Ovary (tissue), 9 donors: ENCODE results near the gene SLC6A9. TPM values are rescaled to one million over a fixed set of nuclear protein-coding genes. Genes with fewer than 3 reads are reported as not detected.

Source experiments
- DNase-seq, 5 donors: peaks; one replicate each; pipeline ENCODE4 v3.0.0-alpha.2; 2019 to 2020
- H3K27ac ChIP-seq, 2 donors: fragments of 200-600 bp; one replicate each; pipeline versions ENCODE4 v1.5.1 to v1.8.0; 2019 to 2022
- H3K27me3 ChIP-seq: fragments of 200-600 bp; one replicate; pipeline ENCODE4 v1.8.0; 2022
- H3K36me3 ChIP-seq: fragments of 200-600 bp; sonication (generic); one replicate; pipeline ENCODE4 v1.5.1; 2019
- H3K4me1 ChIP-seq: one replicate; pipeline ENCODE4 v1.8.1; 2013; ENCODE audit warnings: mild to moderate bottlenecking, moderate library complexity; ENCODE audit not compliant: insufficient read depth
- H3K4me3 ChIP-seq: fragments of 200-600 bp; sonication (generic); one replicate; pipeline ENCODE4 v1.5.1; 2017
- H3K9me3 ChIP-seq, 2 donors: fragments of 200-600 bp in 1 of 2; sonication (generic) in 1 of 2; one replicate each; pipeline versions ENCODE4 v1.5.1 to v1.8.1; 2013 to 2019; ENCODE audit warnings: mild to moderate bottlenecking in 1 of 2, moderate library complexity in 1 of 2
- EP300 ChIP-seq: sonication (generic); formaldehyde crosslinking; IDR thresholded peaks from one replicate; pipeline ENCODE4 v1.6.1; 2017; ENCODE audit warnings: antibody characterized with exemption
- POLR2A ChIP-seq: fragments of 450-650 bp; IDR thresholded peaks from one replicate; pipeline ENCODE4 v1.6.1; 2017; ENCODE audit warnings: antibody characterized with exemption, mild to moderate bottlenecking, moderate library complexity
- WGBS, 3 donors: extraction: QIAGEN DNeasy Blood & Tissue Kit in 1 of 3; methylation state at CpG; one replicate each; pipeline versions ENCODE4 v1.1.5 to v1.1.7; 2013 to 2017; 5-methylcytosine and 5-hydroxymethylcytosine counted together
- intact Hi-C, 4 donors: fragments of 100-400 bp; cut with DNase I; formaldehyde crosslinking; loops; one replicate each; pipeline versions ENCODE4 v1.11.0 to v1.15.1; 2022 to 2023
- polyA plus RNA-seq, 2 donors: library from polyadenylated mRNA; stranded (reverse); fragments of 200-250 nt in 1 of 2; fragments of 350-450 nt in 1 of 2; fragmentation: Illumina TruSeq in 1 of 2; extraction: RNeasy Lipid Tissue Mini Kit (QIAGEN cat#74804) in 1 of 2; gene quantifications; one replicate each; pipeline ENCODE4 v1.2.3, GENCODE V29; 2013 to 2014
- total RNA-seq, 7 donors: library from RNA; depleted of rRNA in 2 of 7; stranded (reverse); fragments of >200 nt in 2 of 7; fragmentation: NEBNext Ultra II Directional in 3 of 7; extraction: Animal tissue kit (Norgen Biotek cat#: 25700) in 3 of 7; gene quantifications; one replicate each; pipeline versions ENCODE4 v1.1.0 to v1.2.4, GENCODE V29; 2016 to 2023
- TF ChIP-seq, protein P1 (sequence below), 3 donors: fragments of 450-650 bp in 2 of 3; fragments of 200-600 bp in 1 of 3; IDR thresholded peaks; one replicate each; pipeline versions ENCODE4 v1.5.1 to v1.8.0; 2016 to 2022; ENCODE audit warnings: antibody characterized with exemption in 3 of 3, mild to moderate bottlenecking in 1 of 3
- donor health status: DM: no; HTN: no; CAD: no; lungs with moderate emphysema.
- donor health status: DM: no; HTN: no; CAD: no.
- donor health status: Bipolar disorder and iron deficiency.
- donor health status: DM: yes; HTN: yes; CAD: no.
- donor health status: DM: no; HTN: no; CAD: no.
- donor health status: DM: yes; HTN: yes; CAD: no.

Gene SLC6A9
- total and polyA plus RNA-seq, 9 donors, result 1.1 to 74.1 (median 4.6) TPM

DNA sequence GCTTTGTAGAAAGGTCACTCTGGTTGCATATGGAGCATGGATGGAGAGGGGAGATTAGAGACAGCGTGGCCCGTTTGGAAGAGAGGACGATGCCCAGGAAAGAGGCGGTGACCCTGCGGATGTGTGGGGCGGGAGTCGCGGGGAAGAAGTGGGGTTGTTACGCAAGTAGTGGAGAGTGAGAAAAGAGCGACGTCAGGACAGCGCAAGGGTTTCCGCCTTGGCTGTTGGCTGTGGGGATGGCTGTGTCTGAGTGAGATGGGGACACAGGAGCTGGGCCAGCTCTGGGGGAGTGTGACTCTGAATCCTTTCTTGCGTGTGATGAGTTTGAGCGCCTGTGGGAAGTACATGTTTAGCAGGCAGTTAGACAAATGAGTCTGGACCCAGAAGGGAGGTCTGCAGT, 48.5 kb downstream of the SLC6A9 start:
- H3K27ac ChIP-seq, result no peak overlapping the region

DNA sequence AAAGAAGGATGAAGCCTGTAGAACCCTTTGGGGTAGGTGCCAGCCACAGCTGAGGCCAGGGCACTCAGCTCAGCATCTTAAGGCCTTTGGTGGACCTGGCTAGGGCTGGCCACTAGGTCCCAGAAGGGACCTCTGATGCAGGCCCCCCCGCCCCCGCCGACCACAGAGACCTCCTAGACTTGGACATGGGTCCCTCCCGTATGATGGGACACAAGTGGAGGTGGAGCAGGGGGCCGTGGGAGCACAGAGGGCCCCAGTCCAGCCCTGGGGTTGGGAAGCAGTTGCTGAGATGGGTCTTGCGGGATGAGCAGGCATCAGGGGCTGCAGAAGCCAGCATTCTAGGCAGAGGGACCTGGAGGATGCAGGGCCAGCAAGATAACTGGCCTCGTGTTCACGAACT, 49.0 kb downstream of the SLC6A9 start:
- Histone ChIP-seq H3K9me3 (no peaks in the 10 kb centered on the region), H3K27me3 (no peaks in the 10 kb centered on the region), H3K27ac (no peak overlapping the region), H3K4me3 (no peak overlapping the region), H3K36me3 (no peaks in the 10 kb centered on the region), H3K4me1 (peaks cover 9% of the 10 kb centered on the region)
- TF ChIP-seq, protein P1, sequence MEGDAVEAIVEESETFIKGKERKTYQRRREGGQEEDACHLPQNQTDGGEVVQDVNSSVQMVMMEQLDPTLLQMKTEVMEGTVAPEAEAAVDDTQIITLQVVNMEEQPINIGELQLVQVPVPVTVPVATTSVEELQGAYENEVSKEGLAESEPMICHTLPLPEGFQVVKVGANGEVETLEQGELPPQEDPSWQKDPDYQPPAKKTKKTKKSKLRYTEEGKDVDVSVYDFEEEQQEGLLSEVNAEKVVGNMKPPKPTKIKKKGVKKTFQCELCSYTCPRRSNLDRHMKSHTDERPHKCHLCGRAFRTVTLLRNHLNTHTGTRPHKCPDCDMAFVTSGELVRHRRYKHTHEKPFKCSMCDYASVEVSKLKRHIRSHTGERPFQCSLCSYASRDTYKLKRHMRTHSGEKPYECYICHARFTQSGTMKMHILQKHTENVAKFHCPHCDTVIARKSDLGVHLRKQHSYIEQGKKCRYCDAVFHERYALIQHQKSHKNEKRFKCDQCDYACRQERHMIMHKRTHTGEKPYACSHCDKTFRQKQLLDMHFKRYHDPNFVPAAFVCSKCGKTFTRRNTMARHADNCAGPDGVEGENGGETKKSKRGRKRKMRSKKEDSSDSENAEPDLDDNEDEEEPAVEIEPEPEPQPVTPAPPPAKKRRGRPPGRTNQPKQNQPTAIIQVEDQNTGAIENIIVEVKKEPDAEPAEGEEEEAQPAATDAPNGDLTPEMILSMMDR (IDR thresholded peaks at IDR 0.05), result no peak
- TF ChIP-seq EP300 (no peak), POLR2A (no peak)
- intact Hi-C loops, result no loop called here
- 82 to 91% (median 90%) methylated on average over 8 of the region's 8 CpGs for WGBS, 3 donors
- DNase-seq, result no peak

More for the DNA sequence above, 48.5 kb downstream of the SLC6A9 start:
- DNase-seq, result no peak
- Histone ChIP-seq H3K27me3 (no peaks in the 10 kb centered on the region), H3K4me3 (no peak overlapping the region), H3K4me1 (peaks cover 9% of the 10 kb centered on the region), H3K36me3 (no peaks in the 10 kb centered on the region), H3K9me3 (no peaks in the 10 kb centered on the region)
- intact Hi-C loops, result no loop called here
- TF ChIP-seq POLR2A (no peak), EP300 (no peak)
- TF ChIP-seq, protein P1 (IDR thresholded peaks at IDR 0.05), result no peak
- WGBS, 3 donors, result 82 to 85% (median 83%) methylated on average over 15 of the region's 15 CpGs

DNA sequence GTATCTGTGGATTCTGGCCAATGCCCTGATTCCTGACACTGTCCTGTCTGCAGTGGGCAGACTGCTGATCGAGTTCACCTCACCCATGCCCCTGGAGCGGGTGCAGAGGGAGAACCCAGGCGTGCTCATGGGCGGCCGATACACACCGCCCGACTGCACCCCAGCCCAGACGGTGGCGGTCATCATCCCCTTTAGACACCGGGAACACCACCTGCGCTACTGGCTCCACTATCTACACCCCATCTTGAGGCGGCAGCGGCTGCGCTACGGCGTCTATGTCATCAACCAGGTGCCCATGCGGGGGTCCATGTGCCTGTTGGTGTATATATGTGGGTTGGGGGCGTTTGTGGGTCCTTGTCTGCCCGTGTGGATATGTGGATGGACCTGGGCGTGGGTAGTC, 49.6 kb downstream of the SLC6A9 start:
- no peaks in the 10 kb centered on the region for H3K36me3 ChIP-seq
- H3K27me3 ChIP-seq, result no peaks in the 10 kb centered on the region
- 92 to 95% (median 94%) methylated on average over 20 of the region's 20 CpGs for WGBS, 3 donors
- H3K9me3 ChIP-seq, result no peaks in the 10 kb centered on the region
- peaks cover 9% of the 10 kb centered on the region for H3K4me1 ChIP-seq
- no peak overlapping the region for H3K4me3 ChIP-seq
- intact Hi-C loops, result no loop called here
- H3K27ac ChIP-seq, result no peak overlapping the region
- no peak for TF ChIP-seq EP300
- TF ChIP-seq, protein P1 (IDR thresholded peaks at IDR 0.05), result no peak
- no peak for TF ChIP-seq POLR2A
- DNase-seq, result no peak

DNA sequence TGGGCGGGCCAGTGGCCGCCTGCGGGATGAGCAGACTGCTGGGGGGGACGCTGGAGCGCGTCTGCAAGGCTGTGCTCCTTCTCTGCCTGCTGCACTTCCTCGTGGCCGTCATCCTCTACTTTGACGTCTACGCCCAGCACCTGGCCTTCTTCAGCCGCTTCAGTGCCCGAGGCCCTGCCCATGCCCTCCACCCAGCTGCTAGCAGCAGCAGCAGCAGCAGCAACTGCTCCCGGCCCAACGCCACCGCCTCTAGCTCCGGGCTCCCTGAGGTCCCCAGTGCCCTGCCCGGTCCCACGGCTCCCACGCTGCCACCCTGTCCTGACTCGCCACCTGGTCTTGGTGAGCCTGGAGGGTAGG, 50.1 kb downstream of the SLC6A9 start:
- no peak overlapping the region for H3K4me3 ChIP-seq
- 82 to 86% (median 86%) methylated on average over 20 of the region's 20 CpGs for WGBS, 3 donors
- H3K27me3 ChIP-seq, result no peaks in the 10 kb centered on the region
- H3K36me3 ChIP-seq, result no peaks in the 10 kb centered on the region
- TF ChIP-seq EP300, result no peak
- TF ChIP-seq, protein P1 (IDR thresholded peaks at IDR 0.05), result no peak
- TF ChIP-seq POLR2A, result no peak
- no peak for DNase-seq
- peaks cover 9% of the 10 kb centered on the region for H3K4me1 ChIP-seq
- intact Hi-C loops, result no loop called here
- H3K9me3 ChIP-seq, result no peaks in the 10 kb centered on the region
- H3K27ac ChIP-seq, result no peak overlapping the region
